Esophagus squamous epithelium (tissue), 5 donors: Measurements from ENCODE around the gene SPP1. TPM values are rescaled to one million over a fixed set of nuclear protein-coding genes. Genes with fewer than 3 reads are reported as not detected.
"Not testable (repeated sequence)": the region's sequence is repeated elsewhere in the genome, so short reads cannot be mapped to it uniquely, and the experiment has no call there.

Experiments used
- DNase-seq: peaks from one replicate; lab custom pipeline; 2025; lab: John Stamatoyannopoulos, UW
- H3K27ac ChIP-seq, 4 donors: fragments of 200-600 bp; sonication (generic); one replicate each; pipeline ENCODE4 v1.5.1; 2016 to 2019; ENCODE audit warnings: mild to moderate bottlenecking in 1 of 4
- H3K27me3 ChIP-seq, 4 donors: fragments of 200-600 bp; sonication (generic); 1 replicate in 3 of 4; 2 replicates in 1 of 4; pipeline versions ENCODE4 v1.5.1 to v1.6.0; 2017 to 2021; ENCODE audit warnings: antibody characterized with exemption in 1 of 4
- H3K36me3 ChIP-seq, 3 donors: fragments of 200-600 bp; sonication (generic); one replicate each; pipeline ENCODE4 v1.5.1; 2016 to 2019
- H3K4me1 ChIP-seq, 3 donors: fragments of 200-600 bp; sonication (generic); one replicate each; pipeline ENCODE4 v1.5.1; 2017 to 2019
- H3K4me3 ChIP-seq, 4 donors: fragments of 200-600 bp; sonication (generic); 1 replicate in 3 of 4; 2 replicates in 1 of 4; pipeline ENCODE4 v1.5.1; 2016 to 2019; ENCODE audit warnings: mild to moderate bottlenecking in 2 of 4, moderate library complexity in 1 of 4
- H3K9me3 ChIP-seq, 3 donors: fragments of 200-600 bp; sonication (generic); one replicate each; pipeline ENCODE4 v1.5.1; 2016 to 2019
- CTCF ChIP-seq, 6 experiments: fragments of 450-650 bp in 4 of 6; fragments of 200-600 bp in 2 of 6; sonication (generic) in 2 of 6; IDR thresholded peaks; one replicate each; pipeline ENCODE4 v1.5.1; 2016 to 2019; ENCODE audit warnings: antibody characterized with exemption in 6 of 6, mild to moderate bottlenecking in 4 of 6, moderate library complexity in 4 of 6
- POLR2A ChIP-seq, 4 donors: fragments of 450-650 bp; IDR thresholded peaks; one replicate each; pipeline ENCODE4 v1.6.1; 2017; ENCODE audit warnings: antibody characterized with exemption in 4 of 4, mild to moderate bottlenecking in 4 of 4, moderate library complexity in 3 of 4
- WGBS, 2 donors: methylation state at CpG; one replicate each; pipeline ENCODE4 v1.1.5; 2018; 5-methylcytosine and 5-hydroxymethylcytosine counted together
- intact Hi-C: fragments of 100-400 bp; cut with DNase I; formaldehyde crosslinking; loops from one replicate; pipeline ENCODE4 v1.15.0; 2022
- total RNA-seq, 4 donors: library from RNA; depleted of rRNA; stranded (reverse); fragments of >200 nt; gene quantifications; one replicate each; pipeline ENCODE4 v1.1.0, GENCODE V29; 2016
- donor health status: DM: yes; HTN: yes; CAD: no.

The SPP1 gene
- total RNA-seq, 4 donors from 2014 or later, result 0.15 to 4.0 (median 2.5) TPM

DNA sequence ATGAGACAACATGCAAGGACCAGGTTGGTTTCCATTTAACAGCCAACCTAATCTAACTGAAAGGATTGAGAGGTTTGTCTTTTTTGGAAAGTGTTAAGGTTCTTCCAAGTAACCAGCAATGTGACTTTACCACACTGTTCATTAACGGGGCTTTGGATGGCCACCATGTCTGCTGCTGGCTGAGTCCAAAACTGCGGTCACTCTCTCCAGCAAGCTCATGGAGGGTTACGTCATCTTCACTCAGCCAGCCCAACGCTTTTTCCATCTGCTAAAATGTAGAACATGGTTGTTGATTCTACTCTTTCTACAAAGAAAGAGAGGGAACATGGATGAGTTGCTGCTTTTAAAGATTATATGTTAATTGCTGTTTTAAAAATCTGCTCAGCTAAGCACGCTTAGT lies 43.0 kb downstream of the SPP1 start:
- TF ChIP-seq POLR2A (IDR thresholded peaks at IDR 0.05) (no peak), CTCF (IDR thresholded peaks at IDR 0.05) (no peak)
- H3K27ac ChIP-seq, result peak overlapping the region; percentile 7 to 89 (median 82)
- H3K27me3 ChIP-seq, result no peaks in the 10 kb centered on the region
- H3K4me1 ChIP-seq, result peaks cover 0 to 71% (median 20%) of the 10 kb centered on the region in 3 donors
- intact Hi-C loops, result no loop called here
- H3K36me3 ChIP-seq, result peaks cover 0 to 28% (median 0%) of the 10 kb centered on the region in 3 donors
- no peak for DNase-seq
- 73 to 90% methylated on average over 5 of the region's 5 CpGs for WGBS, 2 donors
- H3K4me3 ChIP-seq, result no peak overlapping the region
- H3K9me3 ChIP-seq, result no peaks in the 10 kb centered on the region

DNA sequence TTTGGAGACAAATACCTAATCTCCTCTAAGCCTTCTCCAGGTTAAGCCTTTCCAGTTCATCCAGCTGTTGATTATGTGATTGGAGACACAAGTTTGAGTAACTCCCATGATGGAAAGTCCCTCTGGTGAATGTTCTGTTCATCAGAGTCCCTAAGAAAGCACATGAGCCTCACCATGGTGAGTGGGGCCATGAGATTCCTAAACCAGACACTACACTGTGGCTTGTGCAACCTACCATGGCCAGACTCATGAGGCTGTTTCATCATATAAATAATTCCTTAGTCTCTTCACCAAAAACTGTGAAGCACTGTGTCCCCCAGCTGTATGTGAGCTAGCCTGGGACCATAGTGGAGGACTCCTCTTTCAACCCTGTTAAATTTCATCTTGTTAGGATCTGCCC lies 46.3 kb downstream of the SPP1 start:
- TF ChIP-seq CTCF (IDR thresholded peaks at IDR 0.05) (no peak), POLR2A (IDR thresholded peaks at IDR 0.05) (no peak)
- H3K27me3 ChIP-seq, result no peaks in the 10 kb centered on the region
- peaks cover 0 to 46% (median 0%) of the 10 kb centered on the region in 3 donors for H3K36me3 ChIP-seq
- intact Hi-C loops, result no loop called here
- H3K4me1 ChIP-seq, result peaks cover 0 to 39% (median 14%) of the 10 kb centered on the region in 3 donors
- H3K9me3 ChIP-seq, result peaks cover 0 to 13% (median 11%) of the 10 kb centered on the region in 3 donors
- no peak overlapping the region for H3K4me3 ChIP-seq
- H3K27ac ChIP-seq, result peak overlapping the region in 2 of 4 donors; percentile 11 to 62
- no peak for DNase-seq

- no peak for TF ChIP-seq POLR2A (IDR thresholded peaks at IDR 0.05)
- TF ChIP-seq CTCF (IDR thresholded peaks at IDR 0.05), result no peak
- peaks cover 0 to 48% (median 0%) of the 10 kb centered on the region in 3 donors for H3K36me3 ChIP-seq
- H3K4me3 ChIP-seq, result no peak overlapping the region
- H3K4me1 ChIP-seq, result peaks cover 0 to 35% (median 11%) of the 10 kb centered on the region in 3 donors
- H3K27me3 ChIP-seq, result no peaks in the 10 kb centered on the region
- peak overlapping the region in 3 of 4 donors; percentile 11 to 62 (median 13) for H3K27ac ChIP-seq
- no peak for DNase-seq
- intact Hi-C loops, result no loop called here
- H3K9me3 ChIP-seq, result peaks cover 0 to 13% (median 11%) of the 10 kb centered on the region in 3 donors
Measured at GRCh38 chr4:88022289-88022688, 46.8 kb downstream of the SPP1 start.

DNA sequence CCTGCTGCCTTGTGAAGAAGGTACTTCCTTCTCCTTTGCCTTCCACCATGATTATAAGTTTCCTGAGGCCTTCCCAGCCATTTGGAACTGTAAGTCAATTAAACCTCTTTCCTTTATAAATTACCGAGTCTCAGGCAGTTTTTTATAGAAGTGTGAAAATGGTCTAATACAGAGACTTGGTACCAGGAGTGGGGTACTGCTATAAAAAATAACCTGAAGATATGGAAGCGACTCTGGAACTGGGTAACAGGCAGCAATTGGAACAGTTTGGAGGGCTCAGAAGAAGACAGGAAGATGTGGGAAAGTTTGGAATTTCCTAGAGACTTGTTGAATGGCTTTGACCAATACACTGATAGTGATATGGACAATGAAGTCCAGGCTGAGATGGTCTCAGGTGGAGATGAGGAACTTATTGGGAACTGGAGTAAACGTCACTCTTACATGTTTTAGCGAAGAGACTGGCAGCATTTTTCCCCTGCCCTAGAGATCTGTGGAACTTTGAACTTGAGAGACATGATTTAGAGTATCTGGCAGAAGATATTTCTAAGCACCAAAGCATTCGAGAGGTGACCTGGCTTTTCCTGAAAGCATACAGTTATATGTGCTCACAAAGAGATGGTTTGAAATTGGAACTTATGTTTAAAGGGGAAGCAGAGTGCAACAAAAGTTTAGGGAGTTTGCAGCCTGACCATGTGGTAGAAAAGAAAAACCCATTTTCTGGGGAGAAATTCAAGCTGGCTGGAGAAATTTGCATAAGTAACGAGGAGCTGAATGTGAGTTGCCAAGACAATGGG lies 50.6 kb downstream of the SPP1 start:
- DNase-seq, H3K27ac ChIP-seq, H3K4me3 ChIP-seq, intact Hi-C loops, H3K27me3 ChIP-seq: not testable (repeated sequence)
- WGBS, 2 donors, result 97 to 99% methylated on average over 6 of the region's 6 CpGs
- H3K36me3 ChIP-seq, result peaks cover 0 to 38% (median 0%) of the 10 kb centered on the region in 3 donors
- H3K9me3 ChIP-seq, result peaks cover 0 to 13% (median 11%) of the 10 kb centered on the region in 3 donors
- peaks cover 0 to 30% (median 0%) of the 10 kb centered on the region in 3 donors for H3K4me1 ChIP-seq

- no peak overlapping the region for H3K4me3 ChIP-seq
- DNase-seq, result no peak
- peak overlapping the region in 3 of 4 donors; percentile 27 to 62 (median 53) for H3K27ac ChIP-seq
- whole genome bisulfite sequencing, 2 donors, result 43 to 45% methylated on average over 4 of the region's 4 CpGs
- intact Hi-C loops, result no loop called here
- TF ChIP-seq CTCF (IDR thresholded peaks at IDR 0.05) (no peak), POLR2A (IDR thresholded peaks at IDR 0.05) (no peak)
- H3K4me1 ChIP-seq, result peaks cover 0 to 17% (median 0%) of the 10 kb centered on the region in 3 donors
- H3K27me3 ChIP-seq, result no peaks in the 10 kb centered on the region
- peaks cover 0 to 34% (median 0%) of the 10 kb centered on the region in 3 donors for H3K36me3 ChIP-seq
- H3K9me3 ChIP-seq, result peaks cover 0 to 13% (median 11%) of the 10 kb centered on the region in 3 donors
Measured at GRCh38 chr4:88027611-88028608, 52.4 kb downstream of the SPP1 start.
